Suprapubic skin (tissue), 4 donors: Measurements from ENCODE around the gene HEXD.
"Not testable (repeated sequence)": the region's sequence is repeated elsewhere in the genome, so short reads cannot be mapped to it uniquely, and the experiment has no call there.

Experiments
- POLR2A ChIP-seq, 2 donors: fragments of 450-650 bp; IDR thresholded peaks; one replicate each; pipeline ENCODE4 v1.6.1; 2017; ENCODE audit warnings: antibody characterized with exemption in 2 of 2, mild to moderate bottlenecking in 2 of 2, moderate library complexity in 2 of 2
- POLR2AphosphoS5 ChIP-seq, 3 donors: sonication (generic); formaldehyde crosslinking; IDR thresholded peaks; one replicate each; pipeline ENCODE4 v1.6.1; 2017; ENCODE audit warnings: antibody characterized with exemption in 3 of 3

DNA sequence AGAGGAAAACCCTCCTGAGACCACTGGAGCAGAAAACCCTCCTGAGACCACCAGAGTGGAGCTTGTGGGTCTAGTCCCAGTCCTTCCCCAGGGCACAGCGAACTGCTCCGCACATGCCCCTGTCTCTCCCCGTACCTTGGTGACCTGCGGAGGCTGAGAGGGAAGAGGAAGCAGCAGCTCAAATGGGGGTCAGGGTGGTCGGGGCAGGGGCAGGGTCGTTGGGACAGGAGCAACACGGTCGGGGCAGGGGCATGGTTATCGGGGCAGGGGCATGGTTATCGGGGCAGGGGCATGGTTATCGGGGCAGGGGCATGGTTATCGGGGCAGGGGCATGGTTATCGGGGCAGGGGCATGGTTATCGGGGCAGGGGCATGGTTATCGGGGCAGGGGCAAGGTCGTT, 6.1 kb upstream of the HEXD start:
- TF ChIP-seq POLR2A, POLR2AphosphoS5 (IDR thresholded peaks at IDR 0.05): not testable (repeated sequence)
